NT2/D1 (cell line): ENCODE measurements around the gene PHACTR4.

Source experiments
- SUZ12 ChIP-seq: IDR thresholded peaks from 2 replicates; pipeline ENCODE4 v1.6.1; 2011; ENCODE audit not compliant: insufficient read length, insufficient read depth; ENCODE audit errors: extremely low read depth
- YY1 ChIP-seq: IDR thresholded peaks from 2 replicates; pipeline ENCODE4 v1.6.1; 2011; ENCODE audit not compliant: insufficient read length, insufficient read depth
- ZNF274 ChIP-seq: IDR thresholded peaks from 2 replicates; pipeline ENCODE4 v1.6.1; 2011; ENCODE audit warnings: mild to moderate bottlenecking, low read depth, low read length

GRCh38 chr1:28538286-28538685, 168.7 kb downstream of the PHACTR4 start:
- no peak for TF ChIP-seq YY1
- no peak for TF ChIP-seq SUZ12
- no peak for TF ChIP-seq ZNF274
